Measurements from ENCODE around the gene GPAM. TPM values are rescaled to one million over a fixed set of nuclear protein-coding genes. Genes with fewer than 3 reads are reported as not detected.

The GPAM gene
- total RNA-seq, 2 donors from 2014 or later, result 7.7 to 8.7 TPM

DNA sequence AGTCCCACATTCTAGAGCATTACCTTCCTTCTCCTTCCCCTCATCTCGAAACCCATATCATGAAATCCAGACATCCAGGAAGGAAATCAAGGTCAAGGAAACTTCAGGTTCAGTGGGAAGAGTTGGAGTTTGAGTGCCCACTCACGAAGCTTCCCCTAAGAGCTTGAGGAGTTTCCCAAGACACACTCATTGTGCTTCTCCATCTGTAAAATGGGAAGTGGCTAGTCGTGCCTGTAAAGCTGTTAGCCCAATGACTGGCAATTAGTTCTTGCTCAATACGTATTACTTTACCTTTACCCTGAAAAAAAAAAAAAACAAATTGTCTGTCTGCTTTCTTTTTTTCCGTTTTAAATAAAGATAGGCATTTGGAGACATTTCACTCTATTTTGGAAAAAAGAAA lies 42.3 kb downstream of the GPAM start:
- Histone ChIP-seq H3K4me1 (no peaks in the 10 kb centered on the region), H3K36me3 (no peaks in the 10 kb centered on the region), H3K9me3 (no peaks in the 10 kb centered on the region), H3K4me3 (no peak overlapping the region), H3K27me3 (no peaks in the 10 kb centered on the region), H3K9ac (ENCODE audit: low read depth in 2 of 2, low read length in 2 of 2) (no peak overlapping the region), H3K27ac (no peak overlapping the region)
- intact Hi-C loops (cut with DNase I), result no loop called here
- TF ChIP-seq, protein P1, sequence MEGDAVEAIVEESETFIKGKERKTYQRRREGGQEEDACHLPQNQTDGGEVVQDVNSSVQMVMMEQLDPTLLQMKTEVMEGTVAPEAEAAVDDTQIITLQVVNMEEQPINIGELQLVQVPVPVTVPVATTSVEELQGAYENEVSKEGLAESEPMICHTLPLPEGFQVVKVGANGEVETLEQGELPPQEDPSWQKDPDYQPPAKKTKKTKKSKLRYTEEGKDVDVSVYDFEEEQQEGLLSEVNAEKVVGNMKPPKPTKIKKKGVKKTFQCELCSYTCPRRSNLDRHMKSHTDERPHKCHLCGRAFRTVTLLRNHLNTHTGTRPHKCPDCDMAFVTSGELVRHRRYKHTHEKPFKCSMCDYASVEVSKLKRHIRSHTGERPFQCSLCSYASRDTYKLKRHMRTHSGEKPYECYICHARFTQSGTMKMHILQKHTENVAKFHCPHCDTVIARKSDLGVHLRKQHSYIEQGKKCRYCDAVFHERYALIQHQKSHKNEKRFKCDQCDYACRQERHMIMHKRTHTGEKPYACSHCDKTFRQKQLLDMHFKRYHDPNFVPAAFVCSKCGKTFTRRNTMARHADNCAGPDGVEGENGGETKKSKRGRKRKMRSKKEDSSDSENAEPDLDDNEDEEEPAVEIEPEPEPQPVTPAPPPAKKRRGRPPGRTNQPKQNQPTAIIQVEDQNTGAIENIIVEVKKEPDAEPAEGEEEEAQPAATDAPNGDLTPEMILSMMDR (IDR thresholded peaks at IDR 0.05), result no peak
- no peak for DNase-seq

DNA sequence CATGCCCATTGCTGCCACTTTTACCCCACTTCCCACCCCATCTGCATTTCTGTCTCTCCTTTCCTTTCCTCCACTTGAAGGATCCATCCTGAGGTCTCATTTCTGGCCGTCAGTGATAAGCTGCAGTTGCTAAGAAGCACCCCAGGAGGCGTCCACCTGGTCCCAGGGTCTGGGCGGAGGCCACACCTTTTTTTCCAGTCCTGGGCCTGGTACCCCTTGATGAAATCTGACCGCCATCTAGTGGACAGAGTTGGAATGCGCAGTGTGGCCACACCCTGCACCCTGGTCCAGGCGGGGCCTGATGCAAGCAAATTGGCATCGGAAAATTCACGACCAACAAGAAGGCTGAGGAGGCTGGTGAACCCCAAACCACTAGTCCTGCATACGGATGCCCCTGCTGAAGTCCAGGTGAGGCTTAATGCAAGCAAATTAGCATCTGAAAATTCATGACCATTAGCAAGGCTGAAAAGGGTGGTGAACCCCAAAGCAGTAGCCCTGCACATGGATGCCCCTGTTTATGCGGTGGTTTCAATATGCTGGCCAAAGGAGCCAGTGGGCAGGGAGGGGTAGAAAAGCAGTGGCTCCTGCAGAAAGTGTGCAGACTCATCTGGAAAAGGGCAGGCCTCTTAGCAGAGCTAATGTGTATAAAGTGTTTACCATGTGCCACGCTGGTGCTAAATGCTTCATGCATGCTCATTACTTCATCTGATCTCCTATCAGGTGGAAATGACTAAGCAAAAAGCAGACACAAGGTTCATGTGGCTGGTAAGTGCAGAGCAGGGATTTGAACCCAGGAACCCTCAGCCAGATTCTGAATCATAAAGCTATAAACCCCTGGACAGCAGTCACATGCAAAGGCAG lies 43.2 kb downstream of the GPAM start:
- Histone ChIP-seq H3K27ac (no peak overlapping the region), H3K4me1 (no peaks in the 10 kb centered on the region), H3K36me3 (no peaks in the 10 kb centered on the region), H3K27me3 (no peaks in the 10 kb centered on the region), H3K9ac (ENCODE audit: low read depth in 2 of 2, low read length in 2 of 2) (no peak overlapping the region), H3K4me3 (no peak overlapping the region), H3K9me3 (no peaks in the 10 kb centered on the region)
- peak; percentile 81 for DNase-seq
- intact Hi-C loops (cut with DNase I), result no loop called here
- TF ChIP-seq, protein P1 (IDR thresholded peaks at IDR 0.05), result peak; percentile 91

DNA sequence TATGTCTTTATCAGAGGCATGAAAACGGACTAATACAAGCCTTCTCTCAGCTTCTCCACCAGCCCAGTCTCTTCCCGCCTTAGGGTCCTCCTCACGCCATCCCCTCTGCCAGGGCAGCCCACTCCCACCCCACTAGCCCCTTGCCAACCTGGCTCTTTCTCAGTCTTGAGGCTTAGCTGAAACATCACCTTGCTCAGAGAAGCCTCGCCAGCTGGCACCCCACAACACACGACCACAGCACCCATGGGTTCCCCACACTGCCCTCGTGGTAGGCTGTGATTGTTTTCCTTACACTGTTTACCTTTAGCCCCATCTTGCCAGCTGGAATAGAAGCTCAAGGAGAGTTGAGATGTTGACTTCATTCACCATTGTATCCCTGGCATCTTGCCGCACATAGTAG lies 44.4 kb downstream of the GPAM start:
- Histone ChIP-seq H3K9me3 (no peaks in the 10 kb centered on the region), H3K4me3 (no peak overlapping the region), H3K36me3 (no peaks in the 10 kb centered on the region), H3K9ac (ENCODE audit: low read depth in 2 of 2, low read length in 2 of 2) (no peak overlapping the region), H3K27me3 (no peaks in the 10 kb centered on the region), H3K27ac (no peak overlapping the region), H3K4me1 (no peaks in the 10 kb centered on the region)
- intact Hi-C loops (cut with DNase I), result loop anchor here (10.0 kb wide), 2 partner anchors 176 to 384 kb away; no protein-coding TSS in a partner anchor
- TF ChIP-seq, protein P1 (IDR thresholded peaks at IDR 0.05), result no peak
- DNase-seq, result no peak

GRCh38 chr10:112137154-112137987 lies 46.2 kb downstream of the GPAM start:
- H3K36me3 ChIP-seq, result no peaks in the 10 kb centered on the region
- H3K4me1 ChIP-seq, result no peaks in the 10 kb centered on the region
- no peak overlapping the region for H3K27ac ChIP-seq
- TF ChIP-seq, protein P1 (IDR thresholded peaks at IDR 0.05), result peak; percentile 94
- DNase-seq, result peak; percentile 77
- H3K27me3 ChIP-seq, result no peaks in the 10 kb centered on the region
- intact Hi-C loops (cut with DNase I), result loop anchor here (10.0 kb wide), 2 partner anchors 177 to 383 kb away; no protein-coding TSS in a partner anchor
- H3K9ac ChIP-seq (ENCODE audit: low read depth in 2 of 2, low read length in 2 of 2), result no peak overlapping the region
- H3K4me3 ChIP-seq, result no peak overlapping the region
- H3K9me3 ChIP-seq, result no peaks in the 10 kb centered on the region

- no peak overlapping the region for H3K4me3 ChIP-seq
- no peaks in the 10 kb centered on the region for H3K36me3 ChIP-seq
- no peaks in the 10 kb centered on the region for H3K27me3 ChIP-seq
- intact Hi-C loops (cut with DNase I), result loop anchor here (10.0 kb wide), 2 partner anchors 178 to 382 kb away; no protein-coding TSS in a partner anchor
- H3K27ac ChIP-seq, result no peak overlapping the region
- no peaks in the 10 kb centered on the region for H3K9me3 ChIP-seq
- H3K4me1 ChIP-seq, result no peaks in the 10 kb centered on the region
- H3K9ac ChIP-seq (ENCODE audit: low read depth in 2 of 2, low read length in 2 of 2), result no peak overlapping the region
- TF ChIP-seq, protein P1 (IDR thresholded peaks at IDR 0.05), result no peak
- DNase-seq, result no peak
Observed at GRCh38 chr10:112136486-112137153, 46.9 kb downstream of the GPAM start.
